ENCODE measurements around the gene NANOS2.

The NANOS2 gene

GRCh38 chr19:45865269-45865948 lies 49.2 kb downstream of the NANOS2 start:
- Mint-ChIP-seq H3K4me3 (no peak overlapping the region), H3K27ac (no peak overlapping the region), H3K36me3 (peaks cover 2% of the 10 kb centered on the region), H3K27me3 (peaks cover 17% of the 10 kb centered on the region), H3K9me3 (no peaks in the 10 kb centered on the region), H3K4me1 (peaks cover 20% of the 10 kb centered on the region)
- DNase-seq (ENCODE audit: low spot score in 2 of 2) = no peak
- ATAC-seq (ENCODE audit: low read depth) = no peak

DNA sequence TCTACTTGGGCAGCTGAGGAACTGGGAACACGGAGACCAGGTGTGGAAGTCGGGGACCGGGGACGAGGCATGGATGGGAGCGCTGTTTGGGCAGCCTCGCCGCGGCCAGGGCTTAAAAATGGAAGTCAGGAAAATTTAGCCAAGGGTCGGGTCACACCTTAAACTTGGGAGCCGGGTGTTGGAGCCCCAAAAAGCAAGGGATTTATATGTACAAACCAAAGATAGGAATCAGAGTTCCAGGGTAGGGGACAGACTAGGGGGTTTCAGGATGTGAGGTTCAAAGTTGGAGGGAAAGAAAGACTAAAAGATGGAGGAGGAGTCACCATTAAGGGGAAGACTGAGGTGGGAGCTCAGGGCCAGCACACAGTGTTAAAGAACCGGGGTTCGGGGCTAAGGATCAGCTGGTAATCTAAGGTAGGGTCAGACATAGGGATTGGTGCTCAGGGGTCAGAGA lies 49.9 kb downstream of the NANOS2 start:
- peaks cover 2% of the 10 kb centered on the region for H3K36me3 Mint-ChIP-seq

DNA sequence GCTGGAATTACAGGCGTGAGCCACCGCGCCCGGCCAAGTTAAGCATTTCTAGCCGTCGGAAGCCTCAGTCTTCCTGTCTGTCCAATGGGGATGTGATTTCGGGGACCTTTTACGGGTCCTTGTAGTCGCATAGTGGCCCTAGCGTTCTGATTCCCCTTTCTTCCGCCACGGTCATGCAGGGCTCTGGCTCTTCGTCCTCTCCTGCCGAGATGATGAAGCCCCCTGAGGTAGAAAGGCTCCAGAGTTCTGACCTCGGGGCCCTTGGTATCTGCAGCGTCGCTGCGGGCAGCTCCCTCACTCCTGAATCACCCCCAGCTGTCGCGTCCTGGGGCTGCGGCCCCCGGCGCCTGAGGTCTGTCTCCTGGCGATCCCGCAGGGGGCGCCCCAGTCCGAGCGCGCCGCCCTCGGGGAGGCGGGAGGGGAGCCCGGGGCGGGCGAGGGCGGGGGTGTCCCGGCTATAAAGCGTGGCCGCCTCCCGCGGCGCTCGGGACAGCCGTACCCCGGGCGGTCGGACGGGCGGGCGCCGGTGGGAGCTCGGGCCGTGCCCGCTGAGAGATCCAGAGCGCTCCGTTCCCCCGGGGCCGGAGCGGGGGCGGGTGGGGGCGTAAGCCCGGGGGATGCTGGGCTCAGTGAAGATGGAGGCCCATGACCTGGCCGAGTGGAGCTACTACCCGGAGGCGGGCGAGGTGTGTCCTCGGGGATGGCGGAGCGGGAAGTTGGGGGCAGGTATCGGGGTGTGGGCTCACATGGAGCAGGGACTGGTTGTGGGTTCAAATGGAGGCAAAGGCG lies 50.5 kb downstream of the NANOS2 start, which contains the start of gene FOXA3:
Gene FOXA3 (plus strand): TSS at position 487 of the 789 bp plus-strand sequence. CDS start 131 bp downstream, at position 618.
- peak; percentile 49 to 63 for DNase-seq (ENCODE audit: low spot score in 2 of 2)
- Mint-ChIP-seq H3K4me3 (peak within 1 kb of the TSS; percentile 93), H3K27me3 (peaks cover 17% of the 10 kb centered on the region), H3K27ac (peak within 1 kb of the TSS; percentile 87), H3K9me3 (no peaks in the 10 kb centered on the region), H3K4me1 (peaks cover 20% of the 10 kb centered on the region), H3K36me3 (peaks cover 5% of the 10 kb centered on the region)
- ATAC-seq (ENCODE audit: low read depth) = no peak

More for the DNA sequence above, 49.9 kb downstream of the NANOS2 start:
- Mint-ChIP-seq H3K27ac (no peak overlapping the region), H3K4me1 (peaks cover 20% of the 10 kb centered on the region), H3K27me3 (peaks cover 17% of the 10 kb centered on the region), H3K4me3 (peak overlapping the region; percentile 43), H3K9me3 (no peaks in the 10 kb centered on the region)
- ATAC-seq (ENCODE audit: low read depth) (no peak), DNase-seq (ENCODE audit: low spot score in 2 of 2) (no peak)

- H3K27ac Mint-ChIP-seq = peak overlapping the region; percentile 87
- peak overlapping the region; percentile 93 for H3K4me3 Mint-ChIP-seq
- no peak for DNase-seq (ENCODE audit: low spot score in 2 of 2)
- no peak for ATAC-seq (ENCODE audit: low read depth)
- H3K4me1 Mint-ChIP-seq = peaks cover 20% of the 10 kb centered on the region
- H3K36me3 Mint-ChIP-seq = peaks cover 6% of the 10 kb centered on the region
- no peaks in the 10 kb centered on the region for H3K9me3 Mint-ChIP-seq
- peaks cover 17% of the 10 kb centered on the region for H3K27me3 Mint-ChIP-seq
Measured at GRCh38 chr19:45863335-45863839, 51.2 kb downstream of the NANOS2 start.

All from memory B cell (primary cell).